OCI-LY3 (cell line): ENCODE results near the gene KCNIP1.
A peak's percentile ranks its signal among the peaks of the same experiment; 100 is the strongest.

Source experiments
- H2AFZ ChIP-seq: fragments of 200-600, 300-600 bp; shearing (Covaris generic); 2 replicates; pipeline ENCODE4 v1.6.0; 2014; ENCODE audit warnings: antibody characterized with exemption, low read depth, low read length
- H3K27ac ChIP-seq: fragments of 200-600, 300-600 bp; sonication (generic); 2 replicates; pipeline ENCODE4 v1.5.1; 2014; ENCODE audit warnings: mild to moderate bottlenecking, low read length, moderate library complexity, mixed read lengths
- H3K27me3 ChIP-seq: fragments of 200-600, 300-600 bp; sonication (generic); 2 replicates; pipeline ENCODE4 v1.6.1; 2014; ENCODE audit warnings: low read depth, low read length, mixed read lengths
- H3K36me3 ChIP-seq: fragments of 200-600, 300-600 bp; sonication (generic); replicated peaks from 2 replicates; pipeline ENCODE3; 2014; ENCODE audit warnings: low read depth, low read length, mixed read lengths
- H3K4me1 ChIP-seq: fragments of 300-600, 200-600 bp; sonication (generic); 2 replicates; pipeline ENCODE4 v1.6.1; 2014; ENCODE audit warnings: low read length, mixed read lengths
- H3K4me2 ChIP-seq: fragments of 200-600, 300-600 bp; sonication (generic); 2 replicates; pipeline ENCODE4 v1.6.1; 2014; ENCODE audit warnings: low read length, mixed read lengths
- H3K4me3 ChIP-seq: fragments of 300-600, 200-600 bp; sonication (generic); 2 replicates; pipeline ENCODE4 v1.5.1; 2014; ENCODE audit warnings: antibody characterized with exemption, mild to moderate bottlenecking, low read length, moderate library complexity
- H3K79me2 ChIP-seq: fragments of 300-600, 200-600 bp; shearing (Covaris generic); 2 replicates; pipeline ENCODE4 v1.6.1; 2014; ENCODE audit warnings: mild to moderate bottlenecking, low read length, mixed read lengths
- H3K9ac ChIP-seq: fragments of 300-600, 200-600 bp; shearing (Covaris generic); 2 replicates; pipeline ENCODE4 v1.6.0; 2014; ENCODE audit warnings: mild to moderate bottlenecking, low read length, moderate library complexity
- H3K9me3 ChIP-seq: fragments of 200-600, 300-600 bp; shearing (Covaris generic); 2 replicates; pipeline ENCODE4 v1.6.1; 2014; ENCODE audit warnings: low read length, mixed read lengths; ENCODE audit not compliant: insufficient read depth
- H4K20me1 ChIP-seq: fragments of 200-600, 300-600 bp; sonication (generic); 2 replicates; pipeline ENCODE4 v1.6.1; 2016; ENCODE audit warnings: low read length, mixed read lengths; ENCODE audit not compliant: insufficient read depth
- EZH2phosphoT487 ChIP-seq: fragments of 200-600 bp; shearing (Covaris generic); IDR thresholded peaks from 2 replicates; pipeline ENCODE4 v1.6.1; 2018; ENCODE audit warnings: antibody characterized with exemption, mixed run types, low read depth
- TF ChIP-seq, protein P1 (sequence below): fragments of 200-600, 300-600 bp; sonication (generic); IDR thresholded peaks from 2 replicates; pipeline ENCODE4 v1.5.1; 2014; ENCODE audit warnings: antibody characterized with exemption, low read length, low read depth

Gene KCNIP1

DNA sequence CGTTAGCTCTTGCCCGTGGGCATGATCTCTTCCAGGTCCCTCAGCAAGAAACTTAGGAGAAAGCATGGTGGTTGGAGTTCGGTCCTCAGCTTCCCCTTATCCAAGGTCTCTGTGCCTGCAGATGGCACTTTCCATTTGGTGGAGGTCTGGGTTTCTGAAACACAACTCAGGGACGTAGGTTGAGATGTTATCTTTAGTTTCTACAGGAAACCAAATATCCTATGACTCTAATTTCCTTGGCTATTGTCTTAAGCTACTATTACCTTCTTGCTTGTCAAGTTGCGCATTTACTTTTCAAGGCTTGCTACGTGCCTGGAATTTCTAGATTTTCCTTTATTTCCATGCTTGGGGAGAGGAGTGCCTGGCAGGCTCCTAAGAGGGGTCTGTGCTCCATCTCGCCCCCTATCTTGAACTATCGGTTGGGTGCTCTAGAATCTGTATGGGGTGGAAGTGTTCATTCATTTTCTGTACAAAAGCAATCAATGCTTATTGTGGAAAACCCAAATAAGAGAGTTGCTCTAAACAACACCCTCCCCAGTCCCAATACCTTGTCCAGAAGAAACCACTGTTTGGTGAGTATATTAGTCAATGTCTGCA, 32.9 kb upstream of the KCNIP1 start:
- Histone ChIP-seq H3K79me2 (no peaks in the 10 kb centered on the region), H3K27ac (no peak overlapping the region), H3K9me3 (no peaks in the 10 kb centered on the region), H3K4me1 (peaks cover 39% of the 10 kb centered on the region), H2AFZ (no peak overlapping the region), H3K36me3 (no peaks in the 10 kb centered on the region), H3K4me2 (no peak overlapping the region), H3K4me3 (no peak overlapping the region), H4K20me1 (no peaks in the 10 kb centered on the region), H3K27me3 (peaks cover 11% of the 10 kb centered on the region; the same call in 1 of the 2 replicates), H3K9ac (no peak overlapping the region)
- TF ChIP-seq, protein P1, sequence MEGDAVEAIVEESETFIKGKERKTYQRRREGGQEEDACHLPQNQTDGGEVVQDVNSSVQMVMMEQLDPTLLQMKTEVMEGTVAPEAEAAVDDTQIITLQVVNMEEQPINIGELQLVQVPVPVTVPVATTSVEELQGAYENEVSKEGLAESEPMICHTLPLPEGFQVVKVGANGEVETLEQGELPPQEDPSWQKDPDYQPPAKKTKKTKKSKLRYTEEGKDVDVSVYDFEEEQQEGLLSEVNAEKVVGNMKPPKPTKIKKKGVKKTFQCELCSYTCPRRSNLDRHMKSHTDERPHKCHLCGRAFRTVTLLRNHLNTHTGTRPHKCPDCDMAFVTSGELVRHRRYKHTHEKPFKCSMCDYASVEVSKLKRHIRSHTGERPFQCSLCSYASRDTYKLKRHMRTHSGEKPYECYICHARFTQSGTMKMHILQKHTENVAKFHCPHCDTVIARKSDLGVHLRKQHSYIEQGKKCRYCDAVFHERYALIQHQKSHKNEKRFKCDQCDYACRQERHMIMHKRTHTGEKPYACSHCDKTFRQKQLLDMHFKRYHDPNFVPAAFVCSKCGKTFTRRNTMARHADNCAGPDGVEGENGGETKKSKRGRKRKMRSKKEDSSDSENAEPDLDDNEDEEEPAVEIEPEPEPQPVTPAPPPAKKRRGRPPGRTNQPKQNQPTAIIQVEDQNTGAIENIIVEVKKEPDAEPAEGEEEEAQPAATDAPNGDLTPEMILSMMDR: peak; percentile 19; the same call in 1 of the 2 replicates
- TF ChIP-seq EZH2phosphoT487: no peak

DNA sequence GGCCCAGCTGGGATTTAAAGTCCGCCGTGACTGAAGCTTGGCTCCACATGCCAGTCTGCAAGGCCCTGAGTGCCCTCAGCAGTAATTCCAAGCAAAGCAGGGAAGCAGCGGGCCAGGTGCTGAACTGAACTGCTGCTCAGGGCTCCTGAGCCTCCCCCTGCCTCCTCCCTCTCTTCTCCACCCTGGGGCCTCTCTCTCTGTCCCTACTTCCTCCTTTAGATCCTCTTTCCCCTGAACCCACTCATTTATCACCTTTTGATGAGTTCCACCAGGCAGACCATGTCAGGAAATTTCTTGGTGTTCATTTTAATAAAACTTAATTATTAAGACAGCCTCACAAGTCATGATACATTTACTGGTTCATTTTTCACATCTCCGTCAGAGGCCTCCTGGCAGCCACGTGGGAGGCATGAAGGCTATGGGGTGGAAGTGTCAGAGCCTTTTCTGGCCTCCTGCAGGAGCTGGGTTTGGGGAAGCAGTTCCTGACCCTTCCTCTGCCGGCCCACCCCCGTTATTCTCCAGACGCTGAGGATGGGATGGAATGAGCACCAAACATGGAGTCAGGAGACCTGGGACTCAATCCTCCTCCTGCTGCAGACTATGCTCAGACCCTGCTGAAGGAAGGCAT, 32.2 kb upstream of the KCNIP1 start:
- TF ChIP-seq, protein P1: no peak
- no peak for TF ChIP-seq EZH2phosphoT487
- no peak overlapping the region for H3K9ac ChIP-seq
- no peak overlapping the region for H2AFZ ChIP-seq
- no peaks in the 10 kb centered on the region for H3K79me2 ChIP-seq
- H4K20me1 ChIP-seq: no peaks in the 10 kb centered on the region
- no peak overlapping the region for H3K27ac ChIP-seq
- H3K4me3 ChIP-seq: no peak overlapping the region
- no peaks in the 10 kb centered on the region for H3K36me3 ChIP-seq
- no peaks in the 10 kb centered on the region for H3K9me3 ChIP-seq
- peaks cover 8% of the 10 kb centered on the region; the same call in 1 of the 2 replicates for H3K27me3 ChIP-seq
- H3K4me1 ChIP-seq: peaks cover 31% of the 10 kb centered on the region
- peak overlapping the region; percentile 0; the same call in 1 of the 2 replicates for H3K4me2 ChIP-seq

DNA sequence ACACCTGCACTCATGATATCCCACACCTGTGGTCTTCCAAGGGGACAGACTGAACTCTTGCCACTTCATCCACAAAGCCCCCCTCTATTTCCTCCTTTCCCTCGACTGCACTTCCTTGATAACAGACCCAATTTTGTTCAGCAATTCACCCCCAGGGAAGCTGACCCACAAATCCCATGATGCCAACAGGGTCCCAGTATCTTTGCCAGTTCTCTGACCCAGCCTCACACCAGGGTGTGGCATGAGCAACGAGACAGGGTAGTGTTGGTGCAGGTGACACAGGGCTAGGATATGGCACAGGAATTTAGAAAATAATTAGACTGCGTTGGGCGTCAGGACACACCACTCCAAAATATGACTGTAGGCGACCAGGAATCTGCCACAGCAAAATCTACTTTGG, 30.2 kb upstream of the KCNIP1 start:
- Histone ChIP-seq H3K36me3 (no peaks in the 10 kb centered on the region), H3K9me3 (no peaks in the 10 kb centered on the region), H3K4me3 (no peak overlapping the region), H3K4me2 (no peak overlapping the region), H3K27me3 (peaks cover 15% of the 10 kb centered on the region; the same call in 1 of the 2 replicates), H3K27ac (no peak overlapping the region), H3K4me1 (peaks cover 18% of the 10 kb centered on the region), H3K9ac (no peak overlapping the region), H2AFZ (no peak overlapping the region), H3K79me2 (no peaks in the 10 kb centered on the region), H4K20me1 (no peaks in the 10 kb centered on the region)
- TF ChIP-seq EZH2phosphoT487: no peak
- TF ChIP-seq, protein P1: no peak

- TF ChIP-seq, protein P1: no peak
- H3K27me3 ChIP-seq: peaks cover 15% of the 10 kb centered on the region; the same call in 1 of the 2 replicates
- H3K9me3 ChIP-seq: no peaks in the 10 kb centered on the region
Measured at GRCh38 chr5:170474489-170475274, 29.1 kb upstream of the KCNIP1 start.

More at GRCh38 chr5:170474489-170475274, 29.1 kb upstream of the KCNIP1 start:
- no peak overlapping the region for H3K4me3 ChIP-seq
- H3K79me2 ChIP-seq: no peaks in the 10 kb centered on the region
- no peak overlapping the region for H3K27ac ChIP-seq
- H3K4me2 ChIP-seq: no peak overlapping the region
- H3K36me3 ChIP-seq: no peaks in the 10 kb centered on the region
- no peak overlapping the region for H3K9ac ChIP-seq
- no peak overlapping the region for H2AFZ ChIP-seq
- no peaks in the 10 kb centered on the region for H4K20me1 ChIP-seq
- H3K4me1 ChIP-seq: peaks cover 14% of the 10 kb centered on the region
